HG03442 (cell line): ENCODE measurements around the gene GFOD1.
"Not testable (repeated sequence)": the region's sequence is repeated elsewhere in the genome, so short reads cannot be mapped to it uniquely, and the experiment has no call there.

Experiments
- ATAC-seq: cut with Tn5 transposase; IDR thresholded peaks from one replicate; pipeline ENCODE4 v1.9.1; 2021; ENCODE audit warnings: mild to moderate bottlenecking, moderate library complexity; ENCODE audit not compliant: unreplicated experiment

Gene GFOD1

DNA sequence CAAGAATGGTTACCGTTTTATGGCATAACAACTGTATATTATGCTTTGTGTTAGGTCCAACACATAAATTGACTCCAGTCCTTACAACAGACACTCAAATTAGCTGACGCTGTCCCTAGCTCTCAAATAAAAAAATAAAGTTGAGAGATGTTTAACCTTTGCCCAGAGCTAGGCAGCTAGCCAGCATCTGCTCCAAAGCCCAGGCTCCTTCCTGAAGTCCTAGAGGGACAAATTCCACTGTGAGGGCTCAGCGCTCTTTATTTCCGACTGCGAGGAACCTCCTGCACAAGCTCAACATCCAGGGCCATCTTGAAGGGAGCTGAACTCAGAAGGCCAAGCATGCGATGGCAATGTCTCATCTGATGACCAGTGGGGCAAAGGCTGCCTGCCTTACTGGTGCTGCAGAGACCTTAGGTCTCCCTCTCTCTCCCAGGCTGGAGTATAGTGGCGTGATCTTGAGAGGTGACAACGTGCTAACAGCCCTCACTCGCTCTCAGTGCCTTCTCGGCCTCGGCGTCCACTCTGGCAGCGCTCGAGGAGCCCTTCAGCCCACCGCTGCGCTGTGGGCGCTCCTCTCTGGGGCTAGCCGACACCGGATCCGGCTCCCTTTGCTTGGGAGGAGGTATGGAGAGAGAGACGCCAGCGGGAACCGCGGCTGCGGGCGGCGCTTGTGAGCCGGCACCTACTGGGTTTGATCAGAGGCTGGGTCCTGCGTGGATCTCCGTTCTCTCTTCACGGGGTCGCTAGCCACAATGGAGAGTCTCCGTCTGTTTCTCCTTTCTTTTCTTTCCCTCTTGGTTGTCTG is 24.7 kb upstream of the GFOD1 start:
- no peak for ATAC-seq

DNA sequence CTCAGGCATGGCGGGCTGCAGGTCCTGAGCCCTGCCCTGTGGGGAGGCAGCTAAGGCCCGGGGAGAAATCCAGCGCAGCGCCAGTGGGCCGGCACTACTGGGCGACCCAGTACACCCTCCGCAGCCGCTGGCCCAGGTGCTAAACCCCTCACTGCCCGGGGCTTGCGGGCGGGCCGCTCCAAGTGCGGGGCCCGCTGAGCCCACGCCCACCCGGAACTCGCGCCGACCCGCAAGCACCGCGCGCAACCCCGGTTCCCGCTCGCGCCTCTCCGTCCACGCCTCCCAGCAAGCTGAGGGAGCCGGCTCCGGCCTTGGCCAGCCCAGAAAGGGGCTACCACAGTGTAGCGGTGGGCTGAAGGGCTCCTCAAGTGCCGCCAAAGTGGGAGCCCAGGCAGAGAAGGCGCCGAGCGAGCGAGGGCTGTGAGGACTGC is 23.8 kb upstream of the GFOD1 start:
- not testable (repeated sequence) for ATAC-seq

DNA sequence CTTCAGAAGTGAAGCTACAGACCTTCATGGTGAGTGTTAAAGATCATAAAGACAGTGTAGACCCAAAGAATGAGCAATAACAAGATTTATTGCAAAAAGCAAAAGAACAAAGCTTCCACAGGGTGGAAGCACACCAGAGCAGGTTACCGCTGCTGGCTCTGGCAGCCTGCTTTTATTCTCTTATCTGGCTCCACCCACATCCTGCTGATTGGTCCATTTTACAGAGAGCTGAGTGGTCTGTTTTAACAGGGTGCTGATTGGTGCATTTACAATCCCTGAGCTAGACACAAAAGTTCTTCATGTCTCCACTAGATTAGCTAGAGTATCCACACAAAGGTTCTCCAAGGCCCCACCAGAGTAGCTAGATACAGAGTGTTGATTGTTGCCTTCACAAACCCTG is 23.0 kb upstream of the GFOD1 start:
- ATAC-seq = not testable (repeated sequence)

DNA sequence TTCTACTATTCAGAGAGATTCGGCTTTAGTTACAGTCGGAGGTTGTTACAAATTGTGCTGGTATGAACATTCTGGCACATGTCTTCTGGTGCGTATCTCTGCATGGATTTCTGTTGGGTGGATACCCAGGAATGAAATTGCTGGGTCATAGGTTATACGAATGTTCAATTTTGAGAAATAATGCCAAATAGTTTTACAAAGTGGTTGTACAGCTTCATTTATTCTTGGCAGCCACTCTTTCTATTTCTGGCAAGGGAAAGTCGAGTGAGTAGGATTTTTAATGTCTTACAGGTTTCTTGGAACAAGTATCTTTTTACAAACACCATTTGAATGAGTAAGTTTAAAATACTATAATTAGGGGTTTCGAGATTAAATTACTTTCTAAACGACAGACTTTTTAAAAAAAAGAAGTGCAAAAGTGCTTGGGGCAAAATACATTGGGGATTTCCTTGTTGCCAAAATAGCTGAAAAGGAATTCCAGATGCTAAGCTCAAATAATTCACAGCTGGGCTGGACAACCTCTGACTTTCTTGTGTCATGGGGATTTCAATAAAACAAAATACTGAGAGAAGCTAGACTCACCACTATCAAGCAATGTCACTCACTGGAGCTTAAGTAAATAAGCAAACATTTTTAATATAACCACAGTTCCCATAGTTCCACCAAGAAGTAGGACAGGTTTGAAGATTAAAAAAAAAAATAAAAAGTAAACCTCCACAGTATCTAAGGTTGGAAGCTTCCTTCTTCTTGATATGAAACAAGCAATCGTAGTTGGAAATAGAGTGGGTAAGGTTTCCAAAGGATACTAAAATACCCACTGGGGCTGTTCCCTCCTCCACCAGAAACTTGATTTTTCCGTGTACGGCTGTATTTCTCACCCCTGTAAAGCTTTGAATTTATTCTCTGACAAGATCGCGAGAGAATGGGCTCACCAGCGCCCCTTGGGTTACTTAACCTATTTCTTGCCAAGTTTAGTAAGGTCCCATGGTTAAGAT is 21.6 kb upstream of the GFOD1 start:
- no peak for ATAC-seq

DNA sequence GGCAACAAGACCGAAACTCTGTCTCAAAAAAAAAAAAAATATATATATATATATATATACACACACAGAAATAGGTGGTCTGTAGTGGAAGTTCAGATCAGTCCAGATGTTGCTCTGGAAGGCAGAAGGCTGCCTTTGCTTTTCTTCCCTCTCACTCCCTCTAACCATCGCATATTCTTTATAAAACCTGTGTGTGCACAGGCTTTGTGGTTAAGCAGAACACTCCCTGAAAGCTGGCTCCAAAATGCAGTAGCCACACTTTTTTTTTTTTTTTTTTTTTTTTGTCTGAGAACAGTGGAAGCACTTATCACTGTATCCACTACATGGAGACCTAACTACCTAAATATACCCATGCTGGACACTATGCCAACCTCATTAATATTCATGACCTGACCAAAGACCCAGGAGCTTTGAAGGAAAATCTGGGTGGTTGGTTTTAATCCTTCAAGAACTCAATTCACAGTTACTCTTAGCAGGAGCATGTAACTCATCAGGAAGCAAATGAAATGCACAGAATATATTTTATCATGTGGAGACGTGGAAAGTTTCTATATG is 20.0 kb upstream of the GFOD1 start:
- no peak for ATAC-seq

DNA sequence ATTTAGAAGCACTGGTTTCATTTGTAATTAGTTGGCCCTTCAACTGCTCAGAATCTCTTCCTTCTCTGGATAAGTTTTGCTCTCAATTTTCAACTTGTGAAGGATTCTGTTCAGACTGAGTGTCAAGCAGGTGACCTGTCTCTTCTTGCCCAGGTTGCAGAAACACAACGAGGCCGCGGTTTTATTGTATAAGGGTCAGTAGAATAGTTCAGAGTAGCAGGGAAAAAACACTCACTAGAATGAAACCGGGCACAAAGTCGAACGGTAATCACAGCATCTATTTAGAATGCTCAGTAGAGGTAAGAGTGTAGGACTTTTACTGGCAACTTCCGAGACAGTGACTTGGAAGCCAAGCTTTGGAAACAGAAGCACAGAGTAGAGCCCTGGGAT is 17.9 kb upstream of the GFOD1 start:
- no peak for ATAC-seq

DNA sequence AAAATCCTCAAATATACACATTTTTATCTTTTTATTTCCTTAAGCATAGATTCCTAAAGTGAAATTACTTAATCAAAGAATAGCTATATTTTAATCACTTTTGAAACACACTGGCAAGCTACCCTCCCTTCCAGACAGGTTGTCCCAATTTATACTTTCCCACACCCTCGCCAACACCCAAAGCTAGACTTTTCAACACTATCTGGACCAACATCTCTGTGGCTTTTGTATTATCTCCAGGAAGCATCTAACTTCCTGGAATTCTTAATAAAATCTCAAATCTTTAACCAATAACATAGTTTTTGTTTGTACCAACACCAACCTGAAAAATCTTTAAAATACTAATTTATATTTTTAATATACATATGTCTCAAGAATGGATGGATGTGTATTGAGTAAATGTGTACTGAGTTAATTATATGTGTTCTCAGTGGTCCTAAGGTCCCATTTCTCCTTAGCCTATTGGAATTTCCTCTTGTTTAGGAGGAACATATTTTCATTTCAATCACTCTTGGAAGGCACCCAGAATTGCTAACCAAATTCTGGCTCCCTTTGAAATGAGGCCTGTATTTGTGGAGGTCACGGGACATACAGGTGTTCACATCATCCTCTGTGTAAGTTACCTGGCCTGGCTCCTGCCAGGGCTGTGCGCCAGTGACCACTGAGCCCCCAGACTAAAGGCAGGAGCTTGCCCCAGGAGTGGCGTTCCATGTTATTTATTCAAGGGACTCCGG is 17.4 kb upstream of the GFOD1 start:
- ATAC-seq = no peak

DNA sequence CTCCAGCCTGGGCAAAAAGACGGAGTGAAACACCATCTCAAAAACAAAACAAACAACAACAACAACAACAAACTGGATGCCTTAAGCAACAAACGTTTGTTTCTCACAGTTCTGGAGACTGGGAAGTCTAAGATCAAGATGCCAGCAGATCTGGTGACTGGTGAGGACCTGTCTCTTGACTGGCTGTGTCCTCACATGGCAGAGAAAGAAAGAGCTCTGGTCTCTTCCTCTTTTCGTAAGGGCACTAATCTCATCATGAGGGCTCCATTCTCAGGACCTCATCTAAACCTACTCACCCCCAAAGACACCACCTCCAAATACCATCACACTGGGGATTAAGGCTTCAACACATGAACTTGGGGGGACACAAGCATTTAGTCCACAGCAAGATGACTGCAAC is 13.5 kb upstream of the GFOD1 start:
- no peak for ATAC-seq

DNA sequence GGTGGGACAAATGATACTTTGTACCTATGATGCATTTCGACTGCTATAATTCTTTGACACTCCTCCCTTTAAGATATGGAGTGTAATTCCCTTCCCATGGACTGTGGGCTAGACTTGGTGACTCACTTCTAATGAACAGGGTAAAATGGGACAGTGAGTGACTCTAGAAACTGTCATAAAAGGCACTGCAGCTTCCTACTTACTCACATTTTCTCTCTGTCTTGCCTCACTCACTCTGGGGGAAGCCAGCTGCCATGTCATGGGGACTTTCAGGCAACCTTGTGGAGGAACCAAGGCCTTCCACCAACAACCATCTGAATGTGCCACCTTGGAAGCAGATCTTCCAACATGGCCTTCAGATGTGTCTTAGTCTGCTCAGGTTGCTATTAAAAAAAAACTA is 12.9 kb upstream of the GFOD1 start:
- no peak for ATAC-seq

DNA sequence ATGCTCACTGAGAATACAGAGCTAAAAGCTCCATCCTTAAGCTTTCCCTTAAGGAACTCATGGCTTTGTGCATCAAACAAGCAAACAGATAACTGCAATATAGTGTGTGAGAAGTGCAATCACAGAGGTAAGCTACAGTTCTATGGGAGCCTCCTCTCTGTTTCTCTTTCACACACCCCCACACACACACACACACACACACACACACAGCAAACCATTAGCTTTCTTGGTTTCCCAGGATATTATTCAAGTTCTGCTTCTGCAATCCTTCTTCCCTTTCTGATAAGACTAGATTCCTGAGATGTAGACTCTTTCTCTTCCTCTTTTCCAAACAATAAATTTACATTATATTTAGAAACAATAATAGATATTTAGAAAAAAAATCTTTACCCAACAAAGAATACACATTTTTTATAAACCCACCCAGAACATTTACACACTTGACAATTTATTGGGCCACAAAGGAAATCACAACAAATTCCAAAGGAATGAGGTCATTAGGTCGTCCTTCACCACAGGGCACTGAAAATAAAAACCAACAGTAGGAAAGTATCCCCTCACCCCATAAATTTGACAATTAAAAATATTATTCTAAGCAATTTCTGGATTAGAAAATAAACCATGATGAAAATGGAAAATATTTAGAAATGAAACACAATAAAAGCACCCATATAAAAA is 9.3 kb upstream of the GFOD1 start:
- no peak for ATAC-seq

DNA sequence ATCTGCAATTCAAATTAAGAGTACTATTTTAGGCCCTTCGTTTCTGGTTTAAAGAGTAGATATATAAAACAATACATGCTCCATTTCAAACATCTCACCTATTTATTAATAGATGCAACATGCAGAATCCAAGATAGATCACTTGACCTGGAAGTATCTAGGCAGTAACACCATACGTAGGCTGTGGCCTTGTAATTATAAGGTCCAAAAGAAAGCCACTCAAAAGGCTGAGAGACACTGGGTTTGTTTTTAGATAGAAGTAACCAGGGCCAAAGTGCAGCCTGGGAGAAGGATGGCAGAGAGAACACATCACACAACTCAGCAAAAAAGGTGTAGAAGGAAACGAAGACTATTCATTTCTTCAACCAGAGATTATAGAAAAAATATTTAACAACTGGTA is 8.4 kb upstream of the GFOD1 start:
- no peak for ATAC-seq

DNA sequence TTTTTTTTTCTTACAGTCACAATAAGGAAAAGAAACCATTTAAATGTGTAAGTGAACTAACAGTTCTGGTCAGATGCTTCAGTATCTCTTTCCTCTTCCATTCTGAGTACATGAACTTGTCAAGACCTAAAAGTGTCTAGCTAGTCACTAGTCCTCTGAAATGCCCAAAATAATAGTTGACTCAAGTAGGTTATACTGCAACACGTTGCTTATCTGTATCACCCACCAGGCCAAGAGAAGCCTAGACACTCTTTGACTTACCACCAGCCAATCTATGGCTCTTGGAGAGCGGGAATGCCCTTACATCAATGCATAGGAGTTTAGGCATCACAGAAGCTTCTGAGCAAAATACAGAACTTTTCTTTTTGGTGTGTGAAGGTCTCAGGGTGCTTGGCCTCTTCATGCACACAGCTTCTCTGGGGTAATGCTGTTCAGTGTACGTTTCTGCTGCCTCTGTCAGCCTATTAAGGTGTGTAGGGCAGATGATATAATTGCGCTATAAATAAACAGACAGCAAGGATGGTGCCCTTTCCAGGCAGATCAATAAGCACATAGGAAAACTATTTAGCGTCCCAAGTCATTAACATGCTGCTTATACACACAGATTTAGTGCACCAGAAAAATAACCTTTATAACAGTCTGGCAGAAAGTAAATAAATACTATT is 7.8 kb upstream of the GFOD1 start:
- ATAC-seq = no peak

DNA sequence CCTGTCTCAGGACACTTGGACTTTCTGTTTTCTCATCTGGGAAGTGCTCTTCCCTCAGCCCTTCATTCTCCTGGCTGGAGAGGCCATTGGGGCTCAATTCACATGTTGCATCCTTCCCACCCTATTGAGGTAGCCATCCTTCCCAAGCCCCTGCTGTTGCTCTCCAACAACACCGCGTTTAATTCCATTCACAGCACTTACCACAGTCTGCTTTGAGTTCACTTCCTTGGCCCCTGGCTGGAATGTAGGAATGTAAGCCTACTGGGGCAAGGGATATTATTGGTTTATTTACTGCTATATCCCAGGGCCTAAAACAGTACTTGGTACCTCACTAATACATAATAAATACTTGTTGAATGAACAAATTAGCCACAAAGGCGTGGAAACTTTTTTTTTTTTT is 6.7 kb upstream of the GFOD1 start:
- ATAC-seq = no peak

DNA sequence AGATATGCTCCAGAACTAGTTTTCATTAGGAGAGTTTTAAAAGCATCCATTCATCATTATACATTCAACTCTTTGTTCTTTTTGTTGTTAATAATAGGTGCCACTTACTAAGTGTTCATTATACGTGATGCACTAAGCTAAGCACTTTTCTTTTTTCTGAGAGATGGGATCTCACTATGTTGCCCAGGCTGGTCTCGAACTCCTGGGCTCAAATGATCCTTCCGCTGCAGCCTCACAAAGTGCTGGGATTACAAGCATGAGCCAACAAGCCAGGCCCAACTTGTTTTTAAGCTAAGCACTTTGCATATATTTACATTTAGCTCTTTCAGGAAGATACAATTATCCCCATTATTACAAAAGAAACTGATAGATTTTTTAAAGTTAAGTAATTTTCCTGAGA is 5.7 kb upstream of the GFOD1 start:
- no peak for ATAC-seq

DNA sequence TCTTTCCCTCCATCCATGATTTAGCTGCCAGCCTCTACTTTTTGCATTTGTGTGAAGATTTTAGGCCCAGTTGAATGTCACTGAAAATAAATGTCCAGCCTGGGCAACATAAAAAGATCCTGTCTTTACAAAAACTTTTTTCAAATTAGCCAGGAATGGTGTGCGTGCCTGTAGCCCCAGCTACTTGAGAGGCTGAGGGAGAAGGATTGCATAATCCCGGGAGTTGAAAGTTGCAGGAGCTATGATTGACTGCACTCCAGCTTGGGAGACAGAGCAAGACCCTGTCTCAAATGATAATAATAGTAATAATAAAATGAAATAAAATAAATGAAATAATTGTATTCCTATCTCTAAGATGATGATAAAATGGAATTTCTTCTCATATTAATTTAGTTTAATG is 5.0 kb upstream of the GFOD1 start:
- no peak for ATAC-seq

DNA sequence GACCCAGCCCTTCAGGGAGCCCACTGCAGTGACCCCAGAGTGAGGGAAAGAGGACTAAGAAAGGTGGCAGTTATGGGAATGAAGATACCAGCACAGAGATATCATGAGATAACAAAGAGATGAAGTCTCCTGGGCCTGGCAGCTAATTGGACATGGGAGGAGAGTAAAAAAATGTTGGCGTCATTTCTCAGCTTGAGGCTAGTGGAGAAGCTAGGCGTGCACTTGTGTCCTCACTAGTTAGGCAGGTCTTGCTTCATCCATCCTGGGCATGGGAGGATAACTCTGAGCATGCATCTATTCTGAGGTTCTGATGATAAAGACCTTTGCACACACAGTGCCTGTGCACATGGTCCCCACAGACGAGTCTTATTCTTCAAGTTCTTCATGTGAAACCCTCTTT is 4.1 kb upstream of the GFOD1 start:
- no peak for ATAC-seq

DNA sequence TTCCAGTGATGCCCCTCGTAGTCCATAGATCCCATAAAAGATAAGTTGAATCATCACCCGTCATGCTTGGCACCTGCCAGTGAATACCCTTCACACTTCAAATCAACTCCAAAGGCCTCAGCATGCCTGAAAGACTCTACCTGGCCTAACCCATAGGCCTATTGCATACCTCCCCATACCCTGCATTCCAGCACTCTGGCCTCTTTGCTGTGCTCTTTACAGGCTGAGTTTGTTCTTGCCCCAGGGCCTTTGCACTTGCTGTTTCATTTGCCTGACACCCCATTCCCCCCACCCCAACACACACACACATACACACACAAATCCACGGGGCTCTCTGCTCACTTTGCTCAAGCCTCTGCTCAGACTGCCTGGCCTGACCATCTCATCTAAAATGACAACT is 3.0 kb upstream of the GFOD1 start:
- ATAC-seq = no peak

DNA sequence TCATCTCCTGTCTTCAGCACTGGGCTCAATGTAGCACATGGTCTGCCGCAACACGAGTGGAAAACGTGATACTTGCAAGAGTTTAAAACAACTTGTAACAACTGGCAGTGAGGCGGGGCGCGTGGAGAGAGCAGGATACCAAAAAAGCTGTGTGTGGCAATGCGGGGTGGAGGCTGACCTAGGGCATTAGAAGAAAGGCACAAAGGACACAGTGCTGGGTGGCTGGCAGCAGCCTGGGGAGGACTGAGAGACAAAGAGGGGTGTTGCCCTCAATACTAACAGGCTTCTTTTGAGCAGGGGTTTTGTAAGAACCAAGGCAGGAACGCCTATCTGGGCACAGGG is 1.5 kb upstream of the GFOD1 start:
- no peak for ATAC-seq

DNA sequence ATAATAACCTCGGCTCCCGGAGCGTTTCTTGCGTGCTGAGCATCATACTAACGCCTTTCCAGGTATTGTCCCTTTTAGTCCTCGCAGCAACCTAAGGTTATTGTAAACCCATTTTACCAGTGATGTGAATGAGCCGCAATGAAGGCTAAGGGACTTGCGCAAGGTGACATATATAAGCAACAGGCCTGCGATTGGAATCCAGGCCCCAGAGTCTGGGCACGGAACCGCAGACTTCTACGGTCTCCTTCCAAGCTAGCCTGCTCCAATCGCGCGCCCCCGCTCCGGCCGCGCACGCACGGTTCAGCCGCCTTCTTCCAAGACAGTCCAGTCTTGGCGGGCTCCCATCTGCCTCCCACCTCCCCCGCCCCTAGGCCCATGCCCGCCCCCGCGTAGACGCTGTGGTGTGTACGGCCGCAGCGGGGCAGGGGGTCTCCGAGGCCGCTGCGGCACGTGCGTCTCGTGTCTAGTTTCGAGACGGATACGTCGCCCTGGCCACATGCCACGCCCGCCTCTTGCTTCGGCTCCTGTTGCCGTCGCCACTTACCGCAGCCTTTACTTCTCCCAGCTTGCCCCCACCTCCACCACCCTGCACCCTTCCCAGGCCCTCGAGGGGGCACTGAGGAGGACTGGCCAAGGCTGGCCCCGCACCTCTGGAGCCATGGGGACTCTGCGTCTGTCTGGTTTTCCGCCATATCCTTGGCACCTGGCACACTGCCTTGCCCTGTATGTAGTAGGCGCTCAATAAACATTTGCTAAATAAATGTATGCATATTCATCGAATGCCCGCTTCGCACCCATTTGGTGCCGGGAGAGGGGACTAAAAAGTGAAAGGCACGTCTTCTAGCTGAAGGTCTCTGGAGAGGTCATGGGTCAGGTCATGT is 855 bp upstream of the GFOD1 start:
- ATAC-seq = no peak
